ENCODE results near the gene MYDGF.

DNA sequence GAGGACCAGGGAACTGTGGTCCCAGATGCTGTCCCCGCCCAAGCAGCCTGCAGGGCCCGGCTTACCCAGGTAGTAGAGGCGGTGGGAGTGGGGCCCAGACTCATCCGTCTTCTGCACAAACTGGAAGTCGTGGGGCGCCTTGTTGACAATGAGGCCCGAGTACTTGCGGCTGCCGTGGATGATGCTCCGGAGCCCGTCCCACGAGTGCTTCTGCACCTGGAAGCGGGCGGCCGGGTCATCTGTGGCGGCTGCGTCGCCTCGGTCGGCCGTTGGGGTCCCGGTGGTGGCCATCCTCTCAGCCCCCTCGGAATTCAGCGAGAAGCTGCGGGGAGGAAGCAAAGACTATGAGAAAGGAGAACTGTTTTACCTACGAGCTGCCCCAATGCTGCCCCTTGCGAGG lies 43.9 kb upstream of the MYDGF start:
- TF ChIP-seq POLR2A (IDR thresholded peaks at IDR 0.05; ENCODE audit: low read depth, low read length) (no peak), TAF1 (IDR thresholded peaks at IDR 0.05; ENCODE audit: borderline replicate concordance, low read depth, low read length) (no peak)
